Naive thymus-derived CD8-positive, alpha-beta T cell (primary cell): Measurements from ENCODE around the gene HSPA1A. TPM values are rescaled to one million over a fixed set of nuclear protein-coding genes. Genes with fewer than 3 reads are reported as not detected.
A peak's percentile ranks its signal among the peaks of the same experiment; 100 is the strongest.
"Not testable (repeated sequence)": the region's sequence is repeated elsewhere in the genome, so short reads cannot be mapped to it uniquely, and the experiment has no call there.

ENCODE experiments used
- ATAC-seq, 2 donors: fragments of 150-1000 bp; cut with Tn5 transposase in 1 of 2; sonication (Bioruptor Pico), chemical (Tn5 transposase) in 1 of 2; 1 replicate in 1 of 2; 2 replicates in 1 of 2; pipeline ENCODE4 v1.10.0; 2021; ENCODE audit warnings: mild to moderate bottlenecking in 2 of 2, moderate library complexity in 2 of 2
- POLR2A ChIA-PET: fragments of 350-600 bp; sonication (Branson Sonifier 250); formaldehyde crosslinking; loops from one replicate; lab custom pipeline; 2021; ENCODE audit warnings: antibody characterized with exemption; lab: Charles Lee
- DNase-seq, 10 donors: peaks; one replicate each; pipeline versions ENCODE4 v3.0.0 to v3.0.0-alpha.2; 2020 to 2022
- H3K27ac Mint-ChIP-seq, 10 donors: one replicate each; pipeline ENCODE4 v1.8.0; 2020 to 2022; ENCODE audit warnings: mild to moderate bottlenecking in 10 of 10, mixed read lengths in 10 of 10, moderate library complexity in 4 of 10, inconsistent platforms in 1 of 10
- H3K27me3 Mint-ChIP-seq, 5 donors: one replicate each; pipeline ENCODE4 v1.8.0; 2021 to 2022; ENCODE audit warnings: mixed read lengths in 5 of 5
- H3K36me3 Mint-ChIP-seq, 3 donors: one replicate each; pipeline ENCODE4 v1.8.0; 2020 to 2022; ENCODE audit warnings: mixed read lengths in 3 of 3, mild to moderate bottlenecking in 2 of 3, inconsistent platforms in 1 of 3
- H3K4me1 Mint-ChIP-seq, 4 donors: one replicate each; pipeline ENCODE4 v1.8.0; 2021 to 2022; ENCODE audit warnings: mixed read lengths in 4 of 4
- H3K4me3 Mint-ChIP-seq, 10 donors: one replicate each; pipeline ENCODE4 v1.8.0; 2020 to 2022; ENCODE audit warnings: mild to moderate bottlenecking in 10 of 10, mixed read lengths in 10 of 10, moderate library complexity in 6 of 10, inconsistent platforms in 1 of 10
- H3K9me3 Mint-ChIP-seq, 9 donors: one replicate each; pipeline ENCODE4 v1.8.0; 2020 to 2022; ENCODE audit warnings: mixed read lengths in 9 of 9, mild to moderate bottlenecking in 3 of 9, inconsistent platforms in 1 of 9, moderate library complexity in 1 of 9
- polyA plus RNA-seq, 3 donors: library from polyadenylated mRNA; unstranded; fragments of 300-500 nt; fragmentation: Illumina TruSeq; gene quantifications; one replicate each; pipeline ENCODE4 v1.2.3, GENCODE V29; 2021
- total RNA-seq, 8 experiments: library from RNA in 2 of 8; stranded (reverse) in 2 of 8; gene quantifications; one replicate each; pipeline ENCODE4 v1.2.3 and lab custom pipeline; 2021 to 2026

HSPA1A gene
- total and polyA plus RNA-seq, 5 experiments from 2014 or later: 6.9 to 56.9 (median 17.3) TPM

DNA sequence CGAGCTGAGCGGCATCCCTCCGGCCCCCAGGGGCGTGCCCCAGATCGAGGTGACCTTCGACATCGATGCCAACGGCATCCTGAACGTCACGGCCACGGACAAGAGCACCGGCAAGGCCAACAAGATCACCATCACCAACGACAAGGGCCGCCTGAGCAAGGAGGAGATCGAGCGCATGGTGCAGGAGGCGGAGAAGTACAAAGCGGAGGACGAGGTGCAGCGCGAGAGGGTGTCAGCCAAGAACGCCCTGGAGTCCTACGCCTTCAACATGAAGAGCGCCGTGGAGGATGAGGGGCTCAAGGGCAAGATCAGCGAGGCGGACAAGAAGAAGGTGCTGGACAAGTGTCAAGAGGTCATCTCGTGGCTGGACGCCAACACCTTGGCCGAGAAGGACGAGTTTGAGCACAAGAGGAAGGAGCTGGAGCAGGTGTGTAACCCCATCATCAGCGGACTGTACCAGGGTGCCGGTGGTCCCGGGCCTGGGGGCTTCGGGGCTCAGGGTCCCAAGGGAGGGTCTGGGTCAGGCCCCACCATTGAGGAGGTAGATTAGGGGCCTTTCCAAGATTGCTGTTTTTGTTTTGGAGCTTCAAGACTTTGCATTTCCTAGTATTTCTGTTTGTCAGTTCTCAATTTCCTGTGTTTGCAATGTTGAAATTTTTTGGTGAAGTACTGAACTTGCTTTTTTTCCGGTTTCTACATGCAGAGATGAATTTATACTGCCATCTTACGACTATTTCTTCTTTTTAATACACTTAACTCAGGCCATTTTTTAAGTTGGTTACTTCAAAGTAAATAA, 2.0 kb downstream of the HSPA1A start:
- not testable (repeated sequence) for H3K36me3 Mint-ChIP-seq, H3K9me3 Mint-ChIP-seq, H3K27me3 Mint-ChIP-seq
- ATAC-seq (peak; percentile 62 to 68), DNase-seq (peak in 4 of 10 donors; percentile 23 to 69 (median 61))
- Mint-ChIP-seq H3K4me3 (peak overlapping the region; percentile 78 to 90 (median 83)), H3K27ac (peak overlapping the region; percentile 34 to 96 (median 85)), H3K4me1 (peaks cover 9 to 58% (median 38%) of the 10 kb centered on the region in 4 donors)
- POLR2A ChIA-PET: interaction anchor here (0.5 to 3.0 kb wide), 12 partner anchors 10 to 1155 kb away, joined by 3 to 18 read pairs (median 5); partner anchors contain the start of genes ABHD16A, BAG6, DDAH2 and HSPA1B

DNA sequence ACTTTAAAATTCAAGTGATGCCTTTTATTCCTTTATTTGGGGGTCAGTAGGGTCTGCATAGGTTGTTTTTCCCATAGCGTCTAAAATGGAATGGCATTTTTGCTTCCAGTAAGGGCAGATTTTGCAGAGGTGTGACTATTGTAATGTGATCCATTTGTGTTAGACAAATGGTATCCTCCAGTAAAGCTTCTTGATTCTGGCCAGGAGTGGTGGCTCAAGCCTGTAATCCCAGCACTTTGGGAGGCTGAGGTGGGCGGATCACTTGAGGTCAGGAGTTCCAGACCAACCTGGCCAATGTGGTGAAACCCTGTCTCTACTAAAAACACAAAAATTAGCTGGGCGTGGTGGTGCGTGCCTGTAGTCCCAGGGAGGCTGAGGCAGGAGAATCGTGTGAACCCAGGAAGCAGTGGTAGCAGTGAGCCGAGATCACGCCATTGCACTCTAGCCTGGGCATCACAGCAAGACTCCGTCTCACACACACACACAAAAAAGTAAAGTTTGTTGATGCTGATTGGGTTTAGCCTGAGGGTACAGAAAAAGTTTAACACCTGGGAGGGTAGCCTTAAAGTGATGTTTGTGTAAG, 2.7 kb downstream of the HSPA1A start:
- not testable (repeated sequence) for H3K36me3 Mint-ChIP-seq, DNase-seq, H3K27me3 Mint-ChIP-seq, H3K9me3 Mint-ChIP-seq, ATAC-seq
- POLR2A ChIA-PET: interaction anchor here (0.5 to 3.0 kb wide), 13 partner anchors 9 to 1154 kb away, joined by 3 to 18 read pairs (median 4); partner anchors contain the start of genes ABHD16A, BAG6, DDAH2 and HSPA1B
- H3K27ac Mint-ChIP-seq: peak overlapping the region; percentile 34 to 96 (median 85)
- H3K4me1 Mint-ChIP-seq: peaks cover 10 to 59% (median 43%) of the 10 kb centered on the region in 4 donors
- peak overlapping the region; percentile 78 to 90 (median 83) for H3K4me3 Mint-ChIP-seq

DNA sequence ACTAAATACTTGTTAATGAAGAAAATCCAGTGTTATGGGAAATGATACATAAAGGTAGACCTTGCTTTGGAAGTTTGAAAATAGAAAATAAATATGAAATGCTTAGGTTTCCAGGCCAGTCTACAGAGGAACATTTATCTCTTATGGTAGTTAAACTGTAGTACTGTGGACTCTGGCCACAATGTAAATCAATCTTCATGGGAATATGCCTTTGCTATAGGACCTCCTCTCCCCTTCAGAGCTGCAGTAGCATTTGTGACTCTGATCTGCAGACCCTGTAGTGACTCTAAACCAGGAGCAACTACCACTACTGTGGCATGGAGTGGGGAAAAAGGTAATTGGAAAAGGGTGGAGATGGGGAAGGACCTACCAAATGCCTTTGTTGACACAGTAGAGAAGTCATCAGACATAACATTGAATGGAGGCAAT, 4.5 kb downstream of the HSPA1A start:
- POLR2A ChIA-PET: interaction anchor here (0.6 to 3.0 kb wide), 6 partner anchors 7 to 239 kb away, joined by 3 to 18 read pairs (median 3); partner anchors contain the start of gene HSPA1B
- no peak for ATAC-seq
- Mint-ChIP-seq H3K27ac (peak overlapping the region in 6 of 10 donors; percentile 4 to 87 (median 74)), H3K36me3 (no peaks in the 10 kb centered on the region), H3K4me1 (peaks cover 9 to 53% (median 35%) of the 10 kb centered on the region in 4 donors), H3K27me3 (no peaks in the 10 kb centered on the region), H3K4me3 (peak overlapping the region in 6 of 10 donors; percentile 8 to 71 (median 52)), H3K9me3 (no peaks in the 10 kb centered on the region)
- DNase-seq: no peak

DNA sequence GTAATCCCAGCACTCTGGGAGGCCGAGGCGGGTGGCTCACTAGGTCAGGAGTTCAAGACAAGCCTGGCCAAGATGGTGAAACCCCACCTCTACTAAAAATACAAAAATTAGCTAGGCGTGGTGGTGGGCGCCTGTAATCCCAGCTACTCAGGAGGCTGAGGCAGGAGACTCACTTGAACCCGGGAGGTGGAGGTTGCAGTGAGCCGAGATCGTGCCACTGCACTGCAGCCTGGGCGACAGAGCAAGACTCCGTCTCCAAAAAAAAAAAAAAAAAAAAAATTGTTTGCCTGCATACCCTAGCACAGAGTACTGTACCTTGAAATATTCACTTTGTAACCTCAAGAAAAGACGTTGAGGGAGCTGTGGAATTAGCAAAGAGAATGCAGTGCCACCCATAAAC, 5.1 kb downstream of the HSPA1A start:
- Mint-ChIP-seq H3K4me3 (peak overlapping the region in 7 of 10 donors; percentile 2 to 97 (median 95)), H3K27ac (peak overlapping the region in 1 of 10 donors; percentile 90), H3K4me1 (peaks cover 9 to 57% (median 36%) of the 10 kb centered on the region in 4 donors)
- not testable (repeated sequence) for H3K27me3 Mint-ChIP-seq, ATAC-seq, H3K9me3 Mint-ChIP-seq, H3K36me3 Mint-ChIP-seq, DNase-seq
- POLR2A ChIA-PET: interaction anchor here (0.6 to 1.5 kb wide), 6 partner anchors 12 to 239 kb away, joined by 3 to 9 read pairs (median 4); partner anchors contain the start of gene LSM2

DNA sequence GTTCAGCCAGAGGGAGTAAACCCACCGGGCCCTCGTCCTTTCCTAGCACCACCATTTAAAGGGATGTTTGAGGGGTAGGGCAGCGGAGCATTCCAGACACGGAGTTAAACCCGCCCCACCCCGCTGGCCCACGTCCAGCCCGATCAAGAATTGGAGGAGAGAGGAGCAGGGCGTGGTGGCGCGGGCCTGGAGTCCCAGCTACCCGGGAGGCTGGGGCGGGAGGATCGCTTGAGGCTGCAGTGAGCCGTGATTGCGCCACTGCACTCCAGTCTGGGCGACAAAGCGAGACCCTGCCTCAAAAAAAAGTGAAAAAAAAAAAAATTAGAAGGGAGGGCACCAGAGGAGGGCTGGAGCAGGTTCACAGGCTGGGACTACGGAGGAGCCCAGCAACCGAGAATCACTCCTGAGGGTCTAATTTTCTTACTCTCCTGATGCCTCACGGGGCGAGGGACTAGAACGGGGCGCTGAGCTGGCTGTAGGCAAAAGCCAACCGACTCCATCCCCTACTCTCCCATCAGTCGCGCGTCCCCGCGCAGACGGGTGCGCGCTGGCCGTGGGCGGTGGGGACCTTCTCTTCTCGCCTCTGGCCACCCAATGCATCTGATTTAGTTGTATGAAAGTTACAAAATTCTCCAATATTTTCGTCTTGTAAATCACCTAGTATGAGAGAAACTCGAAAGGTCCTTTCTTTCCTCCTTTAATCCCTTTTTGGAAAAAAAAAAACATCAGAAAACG, 6.1 kb downstream of the HSPA1A start:
- DNase-seq (peak in 1 of 10 donors; percentile 26), ATAC-seq (peak in 1 of 2 donors; percentile 11)
- Mint-ChIP-seq H3K36me3 (no peaks in the 10 kb centered on the region), H3K4me3 (peak overlapping the region; percentile 85 to 97 (median 95)), H3K9me3 (no peaks in the 10 kb centered on the region), H3K27me3 (no peaks in the 10 kb centered on the region), H3K4me1 (peaks cover 9 to 67% (median 37%) of the 10 kb centered on the region in 4 donors), H3K27ac (peak overlapping the region; percentile 81 to 96 (median 94))
- POLR2A ChIA-PET: interaction anchor here (0.7 to 1.6 kb wide), 8 partner anchors 10 to 1133 kb away, joined by 3 to 9 read pairs (median 4); partner anchors contain the start of genes DDX39B and LSM2

DNA sequence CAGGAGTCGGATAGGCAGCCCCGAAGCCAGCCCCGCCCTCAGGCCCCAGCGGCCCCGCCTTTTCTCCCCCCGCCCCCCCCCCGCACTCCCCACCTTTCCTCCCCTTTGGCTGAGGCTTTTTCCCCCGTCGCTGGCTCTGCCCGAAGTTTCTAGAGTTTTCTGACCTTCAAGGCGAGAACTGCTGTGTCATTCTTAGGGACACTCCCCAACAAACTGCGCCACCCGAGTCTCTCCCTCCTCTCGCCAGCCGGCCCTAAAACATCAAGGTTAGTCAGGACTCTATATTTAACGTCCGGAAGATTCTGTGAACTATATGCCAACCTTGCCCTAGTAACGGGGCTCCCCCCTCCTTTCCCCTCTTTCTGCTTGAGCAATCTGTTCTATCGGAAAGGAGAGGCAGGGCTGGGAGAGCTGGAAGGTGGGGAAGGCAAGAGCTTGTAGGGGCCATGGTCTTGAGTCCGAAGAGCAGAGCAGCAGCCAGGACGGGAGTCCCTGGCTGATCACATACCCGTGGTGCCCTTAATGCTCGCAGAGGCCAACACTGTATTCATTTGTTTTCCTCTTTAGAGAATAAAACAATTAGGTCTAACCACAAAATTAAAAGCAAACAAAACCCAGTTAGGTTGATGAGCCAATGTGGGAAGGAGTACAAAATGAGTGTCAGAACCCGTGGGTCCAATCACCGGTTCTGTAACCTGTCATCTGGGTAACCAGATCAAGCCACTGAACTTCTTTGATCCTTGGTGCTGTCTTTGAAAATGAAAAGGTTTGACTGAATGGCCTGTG, 6.9 kb downstream of the HSPA1A start:
- peak overlapping the region; percentile 80 to 98 (median 94) for H3K27ac Mint-ChIP-seq
- POLR2A ChIA-PET: interaction anchor here (0.6 to 1.6 kb wide), 6 partner anchors 9 to 1132 kb away, joined by 3 to 9 read pairs (median 3); partner anchors contain the start of genes DDAH2 and DDX39B
- no peaks in the 10 kb centered on the region for H3K9me3 Mint-ChIP-seq
- peaks cover 10 to 75% (median 44%) of the 10 kb centered on the region in 4 donors for H3K4me1 Mint-ChIP-seq
- H3K36me3 Mint-ChIP-seq: no peaks in the 10 kb centered on the region
- H3K27me3 Mint-ChIP-seq: no peaks in the 10 kb centered on the region
- H3K4me3 Mint-ChIP-seq: peak overlapping the region; percentile 85 to 97 (median 95)
- DNase-seq (peak; percentile 38 to 70 (median 52)), ATAC-seq (peak; percentile 26 to 52)

DNA sequence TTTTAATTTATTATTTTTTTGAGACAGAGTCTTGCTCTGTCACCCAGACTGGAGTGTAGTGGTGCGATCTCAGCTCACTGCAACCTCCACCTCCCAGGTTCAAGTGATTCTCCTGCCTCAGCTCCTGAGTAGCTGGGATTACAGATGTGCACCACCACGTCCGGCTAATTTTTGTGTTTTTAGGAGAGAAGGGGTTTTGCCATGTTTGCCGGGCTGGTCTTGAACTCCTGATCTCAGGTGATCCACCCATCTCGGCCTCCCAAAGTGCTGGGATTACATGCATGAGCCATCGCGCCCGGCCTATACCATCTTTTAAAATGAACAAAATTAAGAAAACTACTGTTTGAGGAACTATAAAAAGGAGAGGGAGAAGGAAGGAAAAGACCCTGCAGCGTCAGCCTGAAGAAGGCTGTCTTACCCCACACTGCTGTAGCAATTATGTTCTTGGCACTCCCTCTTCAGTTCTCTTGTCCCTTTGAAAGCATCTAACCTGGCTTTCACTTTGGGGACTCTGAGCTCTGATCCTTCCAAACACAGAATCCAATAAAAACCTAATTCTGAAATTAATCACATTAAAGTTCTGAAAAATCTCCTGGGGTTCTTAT, 8.4 kb downstream of the HSPA1A start:
- not testable (repeated sequence) for H3K9me3 Mint-ChIP-seq, H3K27me3 Mint-ChIP-seq, H3K36me3 Mint-ChIP-seq, ATAC-seq, DNase-seq
- POLR2A ChIA-PET: interaction anchor here (0.6 to 1.3 kb wide), 3 partner anchors 94 to 1209 kb away, joined by 3 to 7 read pairs (median 3); partner anchors contain the start of gene DDAH2
- Mint-ChIP-seq H3K4me1 (peaks cover 7 to 62% (median 36%) of the 10 kb centered on the region in 4 donors), H3K4me3 (peak overlapping the region in 7 of 10 donors; percentile 3 to 56 (median 18)), H3K27ac (peak overlapping the region in 5 of 10 donors; percentile 33 to 90 (median 43))

DNA sequence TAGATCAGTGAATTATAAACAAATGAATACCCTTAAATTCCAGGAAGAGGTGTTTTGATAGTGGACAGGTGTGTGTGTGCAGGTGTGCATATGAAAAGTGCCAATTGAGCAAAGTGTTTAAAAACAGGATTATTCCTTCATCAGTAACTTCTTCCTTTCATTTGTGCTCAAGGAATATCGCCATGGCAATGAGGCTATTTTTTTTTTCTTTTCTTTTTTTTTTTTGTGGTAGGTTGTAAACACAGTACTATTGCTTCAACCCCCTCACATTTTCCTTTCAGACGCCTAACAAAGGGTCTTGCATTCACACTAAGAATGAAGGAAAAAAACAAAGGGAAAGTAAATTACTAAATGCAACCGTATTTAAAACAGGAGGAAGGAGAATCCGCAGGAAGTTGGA, 10.2 kb downstream of the HSPA1A start:
- POLR2A ChIA-PET: interaction anchor here (0.6 to 3.0 kb wide), 3 partner anchors 10 to 173 kb away, joined by 3 to 13 read pairs (median 4); partner anchors contain the start of genes BAG6, EHMT2, HSPA1A and HSPA1L
- no peak for ATAC-seq
- H3K4me1 Mint-ChIP-seq: peaks cover 8 to 64% (median 40%) of the 10 kb centered on the region in 4 donors

DNA sequence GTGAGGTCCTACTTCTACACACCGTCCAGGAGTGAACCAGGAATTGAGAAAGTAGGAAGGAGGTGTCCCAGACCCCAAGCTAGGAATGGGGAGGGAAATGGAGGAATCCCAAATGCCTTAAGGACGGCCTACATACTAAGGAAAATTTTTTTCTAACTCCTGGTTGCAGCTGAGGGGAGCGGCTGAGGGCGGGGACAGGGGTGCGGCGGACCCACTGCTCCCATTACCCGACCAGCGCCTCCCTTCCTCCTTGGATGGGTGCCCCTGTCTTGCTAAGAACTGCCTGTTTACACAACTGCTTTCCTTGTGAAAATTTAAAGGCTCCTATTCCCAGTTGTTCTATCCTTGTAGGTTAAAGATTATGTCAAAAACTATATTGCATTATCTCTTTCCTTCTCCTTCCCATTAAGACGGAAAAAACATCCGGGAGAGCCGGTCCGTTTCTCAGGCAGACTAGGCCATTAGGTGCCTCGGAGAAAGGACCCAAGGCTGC, 11.5 kb downstream of the HSPA1A start:
- Mint-ChIP-seq H3K27me3 (no peaks in the 10 kb centered on the region), H3K4me3 (peak overlapping the region; percentile 84 to 96 (median 92)), H3K36me3 (no peaks in the 10 kb centered on the region), H3K4me1 (peaks cover 8 to 59% (median 39%) of the 10 kb centered on the region in 4 donors), H3K9me3 (no peaks in the 10 kb centered on the region), H3K27ac (peak overlapping the region; percentile 81 to 99 (median 96))
- ATAC-seq (peak; percentile 4 to 11), DNase-seq (peak in 1 of 10 donors; percentile 21)
- POLR2A ChIA-PET: interaction anchor here (0.6 to 3.0 kb wide), 19 partner anchors 8 to 1018 kb away, joined by 3 to 18 read pairs (median 5); partner anchors contain the start of genes ABHD16A, BAG6, DDAH2 and DXO

More for the DNA sequence above, 10.2 kb downstream of the HSPA1A start:
- DNase-seq: no peak
- Mint-ChIP-seq H3K27me3 (no peaks in the 10 kb centered on the region), H3K4me3 (peak overlapping the region in 5 of 10 donors; percentile 18 to 84 (median 39)), H3K36me3 (no peaks in the 10 kb centered on the region), H3K9me3 (no peaks in the 10 kb centered on the region), H3K27ac (peak overlapping the region in 5 of 10 donors; percentile 6 to 99 (median 98))

DNA sequence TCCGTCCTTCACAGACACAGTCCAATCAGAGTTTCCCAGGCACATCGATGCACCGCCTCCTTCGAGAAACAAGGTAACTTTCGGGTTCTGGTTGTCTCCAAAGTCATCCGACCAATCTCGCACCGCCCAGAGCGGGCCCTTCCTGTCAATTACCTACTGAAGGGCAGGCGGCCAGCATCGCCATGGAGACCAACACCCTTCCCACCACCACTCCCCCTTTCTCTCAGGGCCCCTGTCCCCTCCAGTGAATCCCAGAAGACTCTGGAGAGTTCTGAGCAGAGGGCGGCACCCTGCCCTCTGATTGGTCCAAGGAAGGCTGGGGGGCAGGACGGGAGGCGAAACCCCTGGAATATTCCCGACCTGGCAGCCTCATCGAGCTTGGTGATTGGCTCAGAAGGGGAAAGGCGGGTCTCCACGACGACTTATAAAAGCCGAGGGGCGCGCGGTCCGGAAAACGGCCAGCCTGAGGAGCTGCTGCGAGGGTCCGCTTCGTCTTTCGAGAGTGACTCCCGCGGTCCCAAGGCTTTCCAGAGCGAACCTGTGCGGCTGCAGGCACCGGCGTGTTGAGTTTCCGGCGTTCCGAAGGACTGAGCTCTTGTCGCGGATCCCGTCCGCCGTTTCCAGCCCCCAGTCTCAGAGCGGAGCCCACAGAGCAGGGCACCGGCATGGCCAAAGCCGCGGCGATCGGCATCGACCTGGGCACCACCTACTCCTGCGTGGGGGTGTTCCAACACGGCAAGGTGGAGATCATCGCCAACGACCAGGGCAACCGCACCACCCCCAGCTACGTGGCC, 12.1 kb downstream of the HSPA1A start, which contains the start of gene HSPA1B:
Gene HSPA1B, plus strand, starts transcription at position 453 of the 794 bp plus-strand sequence. Its CDS starts 213 bp downstream, at position 666.
- H3K9me3 Mint-ChIP-seq: no peaks in the 10 kb centered on the region
- H3K4me3 Mint-ChIP-seq: peak within 1 kb of the TSS; percentile 84 to 96 (median 92)
- no peaks in the 10 kb centered on the region for H3K27me3 Mint-ChIP-seq
- ATAC-seq (peak; percentile 72 to 74), DNase-seq (peak; percentile 59 to 90 (median 76))
- H3K36me3 Mint-ChIP-seq: no peaks in the 10 kb centered on the region
- POLR2A ChIA-PET: interaction anchor here (0.6 to 3.0 kb wide), 17 partner anchors 8 to 1018 kb away, joined by 3 to 18 read pairs (median 4); partner anchors contain the start of genes ABHD16A, BAG6, DDAH2 and DXO
- H3K27ac Mint-ChIP-seq: peak within 1 kb of the TSS; percentile 81 to 99 (median 96)
- peaks cover 8 to 53% (median 33%) of the 10 kb centered on the region in 4 donors for H3K4me1 Mint-ChIP-seq
